A549 (cell line): Measurements from ENCODE around the gene ECI1. TPM values are rescaled to one million over a fixed set of nuclear protein-coding genes. Genes with fewer than 3 reads are reported as not detected.

Source experiments
- ATAC-seq, 2 experiments: fragments of 200-7000 bp in 1 of 2; fragments of >200 bp in 1 of 2; cut with Nextera tagmentation in 1 of 2; cut with Tn5 transposase in 1 of 2; 3 replicates each; pipeline versions ENCODE4 v1.8.0 to v1.9.1; 2018 to 2020; ENCODE audit warnings: mild to moderate bottlenecking in 1 of 2, moderate library complexity in 1 of 2
- CTCF ChIA-PET: fragments of 300-600 bp; sonication (Branson Sonifier 250); formaldehyde crosslinking; extraction: SDS; loops from one replicate; lab custom pipeline; 2021; ENCODE audit warnings: antibody characterized with exemption, inconsistent platforms; lab: Yijun Ruan, JAX
- POLR2A ChIA-PET: fragments of 350-600 bp; formaldehyde crosslinking; extraction: SDS; loops from one replicate; lab custom pipeline; 2021; ENCODE audit warnings: antibody characterized with exemption, inconsistent platforms; lab: Yijun Ruan, JAX
- DNase-seq, 2 experiments: peaks; one replicate each; pipeline versions ENCODE4 v3.0.0 to v3.0.0-alpha.2; 2011 to 2016; ENCODE audit warnings: low read depth in 1 of 2, low spot score in 1 of 2
- FAIRE-seq: peaks from 2 replicates; lab custom pipeline; 2011; peaks lifted over from hg19 to GRCh38; lab: Jason Lieb, UNC
- H3K27ac ChIP-seq, 2 experiments: fragments of >200 bp; sonication (Bioruptor Twin); formaldehyde crosslinking; 3 replicates each; pipeline ENCODE4 v1.5.1; 2016 to 2017
- H3K4me1 ChIP-seq: fragments of >200 bp; sonication (Bioruptor Twin); formaldehyde crosslinking; 3 replicates; pipeline ENCODE4 v1.6.1; 2016
- H3K4me2 ChIP-seq: fragments of >200 bp; sonication (Bioruptor Twin); formaldehyde crosslinking; 3 replicates; pipeline ENCODE4 v1.6.1; 2016
- H3K4me3 ChIP-seq: fragments of >200 bp; sonication (Bioruptor Twin); formaldehyde crosslinking; 3 replicates; pipeline ENCODE4 v1.5.1; 2016
- H3K9me3 ChIP-seq: fragments of >200 bp; sonication (Bioruptor Twin); formaldehyde crosslinking; 3 replicates; pipeline ENCODE4 v1.6.1; 2016
- ATOH8 ChIP-seq: fragments of 250-450 bp; sonication (Bioruptor Pico); IDR thresholded peaks from 2 replicates; pipeline ENCODE4 v1.5.0; 2020; ENCODE audit warnings: low read depth, mild to moderate bottlenecking, moderate library complexity
- BCL3 ChIP-seq: fragments of >200 bp; sonication (Bioruptor Twin); formaldehyde crosslinking; IDR thresholded peaks from 3 replicates; pipeline ENCODE4 v1.6.1; 2016
- BHLHE40 ChIP-seq: IDR thresholded peaks from 2 replicates; pipeline ENCODE4 v1.6.1; 2012; ENCODE audit warnings: low read depth, low read length, inconsistent platforms
- CBX2 ChIP-seq: fragments of 200-600 bp; sonication (generic); IDR thresholded peaks from 2 replicates; pipeline ENCODE4 v1.6.1; 2016; ENCODE audit warnings: low read depth, mild to moderate bottlenecking, borderline replicate concordance
- CEBPB ChIP-seq, 2 experiments: fragments of >200 bp in 1 of 2; sonication (Bioruptor Twin) in 1 of 2; formaldehyde crosslinking in 1 of 2; IDR thresholded peaks; 2 replicates each; pipeline ENCODE4 v1.6.1; 2012 to 2016
- CHD4 ChIP-seq: fragments of 200-600 bp; sonication (generic); IDR thresholded peaks from 2 replicates; pipeline ENCODE4 v1.6.1; 2016; ENCODE audit warnings: antibody characterized with exemption, mild to moderate bottlenecking, borderline replicate concordance
- E2F6 ChIP-seq: IDR thresholded peaks from 2 replicates; pipeline ENCODE4 v1.6.1; 2012; ENCODE audit warnings: low read depth, borderline replicate concordance
- EHMT2 ChIP-seq: fragments of 200-600 bp; sonication (generic); IDR thresholded peaks from 2 replicates; pipeline ENCODE4 v1.6.1; 2016; ENCODE audit warnings: antibody characterized with exemption, low read depth, mild to moderate bottlenecking, moderate library complexity
- EP300 ChIP-seq, 2 experiments: fragments of >200 bp; sonication (Bioruptor Twin); formaldehyde crosslinking; IDR thresholded peaks; 2 replicates in 1 of 2; 3 replicates in 1 of 2; pipeline ENCODE4 v1.6.1; 2016 to 2017
- ESRRA ChIP-seq: fragments of 150-350 bp; IDR thresholded peaks from 2 replicates; pipeline ENCODE4 v1.6.1; 2014; ENCODE audit warnings: mild to moderate bottlenecking, low read length, borderline replicate concordance
- FOSB ChIP-seq: fragments of 250-450 bp; sonication (Bioruptor Pico); IDR thresholded peaks from 2 replicates; pipeline ENCODE4 v1.5.0; 2020; ENCODE audit warnings: mild to moderate bottlenecking, moderate library complexity
- HEYL ChIP-seq: fragments of 250-450 bp; sonication (Bioruptor Pico); IDR thresholded peaks from 2 replicates; pipeline ENCODE4 v1.8.0; 2021; ENCODE audit warnings: mild to moderate bottlenecking, moderate library complexity
- HOXB13 ChIP-seq: fragments of 250-450 bp; sonication (Bioruptor Pico); IDR thresholded peaks from 2 replicates; pipeline ENCODE4 v1.5.0; 2020; ENCODE audit warnings: low read depth, mild to moderate bottlenecking, moderate library complexity
- JUN ChIP-seq, 2 experiments: fragments of >200 bp; sonication (Bioruptor Twin); formaldehyde crosslinking; IDR thresholded peaks; 2 replicates in 1 of 2; 3 replicates in 1 of 2; pipeline ENCODE4 v1.6.1; 2016 to 2017
- JUNB ChIP-seq: fragments of >200 bp; sonication (Bioruptor Twin); formaldehyde crosslinking; IDR thresholded peaks from 2 replicates; pipeline ENCODE4 v1.6.1; 2016
- KDM5A ChIP-seq: fragments of 200-600 bp; sonication (generic); IDR thresholded peaks from 2 replicates; pipeline ENCODE4 v1.6.1; 2016; ENCODE audit warnings: antibody characterized with exemption, mild to moderate bottlenecking
- MAFK ChIP-seq: fragments of 450-650 bp; IDR thresholded peaks from 2 replicates; pipeline ENCODE4 v1.6.1; 2014; ENCODE audit not compliant: partially characterized antibody
- MAZ ChIP-seq: fragments of 150-350 bp; IDR thresholded peaks from 2 replicates; pipeline ENCODE4 v1.6.1; 2014; ENCODE audit warnings: antibody characterized with exemption, low read depth, low read length, borderline replicate concordance
- MYC ChIP-seq: IDR thresholded peaks from 2 replicates; pipeline ENCODE4 v1.6.1; 2012; ENCODE audit warnings: mild to moderate bottlenecking, inconsistent platforms, low read length, improper control_type of control experiment, borderline replicate concordance
- NPAS2 ChIP-seq: fragments of 250-450 bp; sonication (Bioruptor Pico); IDR thresholded peaks from 2 replicates; pipeline ENCODE4 v1.8.0; 2022; ENCODE audit warnings: mild to moderate bottlenecking, moderate library complexity, borderline replicate concordance
- PHF8 ChIP-seq: fragments of 200-600 bp; sonication (generic); IDR thresholded peaks from 2 replicates; pipeline ENCODE4 v1.6.1; 2016; ENCODE audit warnings: low read depth, mild to moderate bottlenecking, antibody characterized with exemption, moderate library complexity, borderline replicate concordance
- POLR2A ChIP-seq: IDR thresholded peaks from 2 replicates; pipeline ENCODE4 v1.6.1; 2012; ENCODE audit warnings: mild to moderate bottlenecking, low read length
- POLR2AphosphoS2 ChIP-seq: conservative IDR thresholded peaks from 2 replicates; pipeline ENCODE4 v1.6.1; 2012; ENCODE audit warnings: low read length, improper control_type of control experiment, inconsistent platforms
- RAD21 ChIP-seq, 2 experiments: fragments of >200 bp in 1 of 2; sonication (Bioruptor Twin) in 1 of 2; formaldehyde crosslinking in 1 of 2; IDR thresholded peaks in 1 of 2; conservative IDR thresholded peaks in 1 of 2; 2 replicates in 1 of 2; 3 replicates in 1 of 2; pipeline ENCODE4 v1.6.1; 2012 to 2018; ENCODE audit warnings: inconsistent platforms in 1 of 2
- RARB ChIP-seq: fragments of 250-450 bp; sonication (Bioruptor Pico); IDR thresholded peaks from 2 replicates; pipeline ENCODE4 v1.8.0; 2021; ENCODE audit warnings: mild to moderate bottlenecking, moderate library complexity
- REST ChIP-seq: fragments of 200-600 bp; sonication (generic); IDR thresholded peaks from 2 replicates; pipeline ENCODE4 v1.6.1; 2016; ENCODE audit warnings: antibody characterized with exemption, mild to moderate bottlenecking, moderate library complexity
- SMC3 ChIP-seq: fragments of >200 bp; sonication (Bioruptor Twin); formaldehyde crosslinking; IDR thresholded peaks from 3 replicates; pipeline ENCODE4 v1.6.1; 2018; ENCODE audit warnings: inconsistent platforms
- TFCP2L1 ChIP-seq: fragments of 250-450 bp; sonication (Bioruptor Pico); IDR thresholded peaks from 2 replicates; pipeline ENCODE4 v1.5.0; 2021; ENCODE audit warnings: mild to moderate bottlenecking
- ZFP36 ChIP-seq: fragments of 450-650 bp; IDR thresholded peaks from 2 replicates; pipeline ENCODE4 v1.6.1; 2014; ENCODE audit warnings: borderline replicate concordance; ENCODE audit not compliant: partially characterized antibody
- WGBS: methylation state at CpG from one replicate; pipeline ENCODE4 v1.1.6; 2017; ENCODE audit errors: missing lambda C conversion rate; 5-methylcytosine and 5-hydroxymethylcytosine counted together
- polyA plus RNA-seq, 4 experiments: library from polyadenylated mRNA; depleted of rRNA in 3 of 4; stranded (reverse); fragments of >200 nt; fragmentation: RNase III in 1 of 4; extraction: RNeasy Plus Mini Kit Qiagen cat#74134 plus additional on column Dnase treatment in 1 of 4; gene quantifications; 2 replicates in 3 of 4; 3 replicates in 1 of 4; pipeline ENCODE4 v1.2.3, GENCODE V29; 2011 to 2017

The ECI1 gene
- polyA plus RNA-seq, 2 of the 4 experiments (the other 2 are of a cell fraction) = 41.5 to 47.9 TPM

GRCh38 chr16:2208308-2208707 lies 43.1 kb downstream of the ECI1 start:
- 95% methylated on average over 18 of the region's 23 CpGs for WGBS
- CTCF ChIA-PET = interaction anchor here (1.7 to 4.8 kb wide), 2 partner anchors 14 to 292 kb away, joined by 3 to 28 read pairs; no protein-coding TSS in a partner anchor
- ATAC-seq (no peak), DNase-seq (no peak), FAIRE-seq (no peak)
- Histone ChIP-seq H3K4me3 (no peak overlapping the region), H3K27ac (no peak overlapping the region), H3K9me3 (no peaks in the 10 kb centered on the region), H3K4me2 (no peak overlapping the region), H3K4me1 (peaks cover 30% of the 10 kb centered on the region)
- TF ChIP-seq REST = no peak
- TF ChIP-seq EHMT2 = no peak
- TF ChIP-seq RARB (CRISPR knock-in tag) = no peak
- no peak for TF ChIP-seq NPAS2
- TF ChIP-seq CHD4 = no peak
- no peak for TF ChIP-seq SMC3
- TF ChIP-seq KDM5A = no peak
- no peak for TF ChIP-seq PHF8
- TF ChIP-seq FOSB (CRISPR knock-in tag) = no peak
- no peak for TF ChIP-seq POLR2A
- no peak for TF ChIP-seq HOXB13 (CRISPR knock-in tag)
- no peak for TF ChIP-seq TFCP2L1 (CRISPR knock-in tag)
- TF ChIP-seq E2F6 = no peak
- no peak for TF ChIP-seq CBX2
- TF ChIP-seq ZFP36 = no peak
- no peak for TF ChIP-seq EP300 (IDR thresholded peaks at IDR 0.05)
- no peak for TF ChIP-seq BCL3
- no peak for TF ChIP-seq CEBPB (IDR thresholded peaks at IDR 0.05)
- TF ChIP-seq ATOH8 (CRISPR knock-in tag) = no peak
- POLR2A ChIA-PET = no interaction called here

GRCh38 chr16:2207872-2208271 lies 43.5 kb downstream of the ECI1 start:
- POLR2A ChIA-PET = no interaction called here

More at GRCh38 chr16:2207872-2208271, 43.5 kb downstream of the ECI1 start:
- TF ChIP-seq MYC (no peak), BCL3 (no peak), BHLHE40 (no peak), RAD21 (conservative IDR thresholded peaks at IDR 0.05 in 1 of 2, IDR thresholded peaks at IDR 0.05 in 1 of 2) (no peak), HEYL (no peak), SMC3 (no peak), RARB (CRISPR knock-in tag) (no peak), ESRRA (no peak), JUNB (no peak), MAFK (no peak), CBX2 (no peak), JUN (IDR thresholded peaks at IDR 0.05) (no peak), ATOH8 (CRISPR knock-in tag) (no peak), EP300 (IDR thresholded peaks at IDR 0.05) (no peak), MAZ (no peak), CHD4 (no peak), POLR2AphosphoS2 (no peak)
- no peaks in the 10 kb centered on the region for H3K9me3 ChIP-seq
- ATAC-seq (no peak), FAIRE-seq (no peak), DNase-seq (no peak)
- no peak overlapping the region for H3K4me3 ChIP-seq
- CTCF ChIA-PET = interaction anchor here (1.1 to 4.8 kb wide), 3 partner anchors 13 to 293 kb away, joined by 3 to 28 read pairs (median 3); no protein-coding TSS in a partner anchor
- WGBS = 94% methylated on average over 8 of the region's 9 CpGs
- no peak overlapping the region for H3K27ac ChIP-seq
- peaks cover 25% of the 10 kb centered on the region for H3K4me1 ChIP-seq
- H3K4me2 ChIP-seq = no peak overlapping the region
